K562 (cell line): ENCODE measurements around the gene ALDOB. TPM values are rescaled to one million over a fixed set of nuclear protein-coding genes. Genes with fewer than 3 reads are reported as not detected.

Experiments used
- CAMTA2 ChIP-seq: fragments of 250-450 bp; sonication (Bioruptor Pico); conservative IDR thresholded peaks from 2 replicates; pipeline ENCODE4 v1.5.1; 2022
- GATAD2B ChIP-seq: fragments of 450-650 bp; IDR thresholded peaks from 2 replicates; pipeline ENCODE4 v1.6.1; 2017; ENCODE audit warnings: mild to moderate bottlenecking, borderline replicate concordance
- NONO ChIP-seq, 2 experiments: fragments of 200-400 bp in 1 of 2; fragments of 450-650 bp in 1 of 2; formaldehyde crosslinking in 1 of 2; IDR thresholded peaks; 2 replicates each; pipeline ENCODE4 v1.6.1; 2017; ENCODE audit warnings: low read depth in 2 of 2, mild to moderate bottlenecking in 2 of 2, moderate library complexity in 2 of 2, low read length in 1 of 2
- PML ChIP-seq: IDR thresholded peaks from 2 replicates; pipeline ENCODE4 v1.6.1; 2012; ENCODE audit warnings: low read length, inconsistent platforms
- RHOXF2B ChIP-seq: fragments of 250-450 bp; sonication (Bioruptor Pico); conservative IDR thresholded peaks from 2 replicates; pipeline ENCODE4 v1.5.1; 2021
- SRF ChIP-seq, 2 experiments: fragments of 250-450, 450-650 bp in 1 of 2; sonication (Bioruptor Pico) in 1 of 2; sonication (generic) in 1 of 2; formaldehyde crosslinking; IDR thresholded peaks; 2 replicates each; pipeline versions ENCODE4 v1.5.0 to v1.5.1; 2020 to 2022; ENCODE audit warnings: mild to moderate bottlenecking in 1 of 2, missing genetic modification reagents in 1 of 2
- SRSF9 ChIP-seq: fragments of 200-400 bp; formaldehyde crosslinking; IDR thresholded peaks from 2 replicates; pipeline ENCODE4 v1.6.1; 2017; ENCODE audit warnings: low read depth, low read length, borderline replicate concordance
- ZBTB17 ChIP-seq: fragments of 450-650 bp; formaldehyde crosslinking; IDR thresholded peaks from 2 replicates; pipeline ENCODE4 v1.4.0; 2020; ENCODE audit warnings: mild to moderate bottlenecking
- ZFP36 ChIP-seq: fragments of 150-350 bp; IDR thresholded peaks from 2 replicates; pipeline ENCODE4 v1.6.1; 2018; ENCODE audit warnings: low read length, low read depth; ENCODE audit not compliant: partially characterized antibody
- ZNF184 ChIP-seq: sonication (generic); formaldehyde crosslinking; IDR thresholded peaks from 2 replicates; pipeline ENCODE4 v1.5.0; 2020; ENCODE audit warnings: missing genetic modification reagents
- ZNF274 ChIP-seq: IDR thresholded peaks from 2 replicates; pipeline ENCODE4 v1.6.1; 2011; ENCODE audit warnings: low read depth, mild to moderate bottlenecking, low read length, moderate library complexity, borderline replicate concordance
- polyA plus RNA-seq, 8 experiments: library from polyadenylated mRNA; depleted of rRNA in 4 of 8; stranded (reverse) in 5 of 8; unstranded in 3 of 8; fragments of >200 nt; fragmentation: Nextera tagmentation in 2 of 8; fragmentation: Illumina TruSeq in 1 of 8; extraction: Ambion mirVana in 2 of 8; extraction: Trizol in 1 of 8; gene quantifications; 2 replicates each; pipeline versions ENCODE4 v1.2.1 to v1.2.3, GENCODE V29; 2011 to 2014; ENCODE audit warnings: inconsistent platforms in 1 of 8, missing spikeins in 1 of 8
- total RNA-seq, 7 experiments: library from RNA; depleted of rRNA in 6 of 7; stranded (reverse); fragments of >200 nt in 6 of 7; fragmentation: Illumina TruSeq in 2 of 7; extraction: Trizol in 2 of 7; gene quantifications; 2 replicates each; pipeline versions ENCODE4 v1.2.1 to v1.2.3, GENCODE V29; 2011 to 2021; ENCODE audit warnings: low replicate concordance in 1 of 7
- TF ChIP-seq, protein P1 (sequence below): fragments of 450-650 bp; formaldehyde crosslinking; IDR thresholded peaks from 2 replicates; pipeline ENCODE4 v1.4.0; 2020; ENCODE audit warnings: mild to moderate bottlenecking, moderate library complexity
- TF ChIP-seq, protein P2 (sequence below): sonication (generic); formaldehyde crosslinking; IDR thresholded peaks from 2 replicates; pipeline ENCODE4 v1.8.1; 2023; ENCODE audit warnings: mild to moderate bottlenecking, missing genetic modification reagents
- TF ChIP-seq, protein P3 (sequence below): fragments of 250-450 bp; sonication (Bioruptor Pico); IDR thresholded peaks from 2 replicates; pipeline ENCODE4 v1.5.0; 2021
- TF ChIP-seq, protein P4 (sequence below), 2 experiments: IDR thresholded peaks in 1 of 2; conservative IDR thresholded peaks in 1 of 2; 2 replicates each; pipeline ENCODE4 v1.6.1; 2016; ENCODE audit warnings: low read depth in 2 of 2, mild to moderate bottlenecking in 1 of 2, missing compliant biosample characterization in 1 of 2, missing genetic modification characterization in 1 of 2, moderate library complexity in 1 of 2
- TF ChIP-seq, protein P5 (sequence below): IDR thresholded peaks from 3 replicates; pipeline ENCODE4 v1.6.1; 2011; ENCODE audit warnings: borderline replicate concordance, mild to moderate bottlenecking, moderate library complexity; ENCODE audit not compliant: insufficient read length; ENCODE audit errors: extremely low read depth

The ALDOB gene
- total and polyA plus RNA-seq, 9 of the 15 experiments (the other 6 are each of a cell fraction or from before 2014, with no cell fraction given), result 0.80 TPM; not detected in 8

DNA sequence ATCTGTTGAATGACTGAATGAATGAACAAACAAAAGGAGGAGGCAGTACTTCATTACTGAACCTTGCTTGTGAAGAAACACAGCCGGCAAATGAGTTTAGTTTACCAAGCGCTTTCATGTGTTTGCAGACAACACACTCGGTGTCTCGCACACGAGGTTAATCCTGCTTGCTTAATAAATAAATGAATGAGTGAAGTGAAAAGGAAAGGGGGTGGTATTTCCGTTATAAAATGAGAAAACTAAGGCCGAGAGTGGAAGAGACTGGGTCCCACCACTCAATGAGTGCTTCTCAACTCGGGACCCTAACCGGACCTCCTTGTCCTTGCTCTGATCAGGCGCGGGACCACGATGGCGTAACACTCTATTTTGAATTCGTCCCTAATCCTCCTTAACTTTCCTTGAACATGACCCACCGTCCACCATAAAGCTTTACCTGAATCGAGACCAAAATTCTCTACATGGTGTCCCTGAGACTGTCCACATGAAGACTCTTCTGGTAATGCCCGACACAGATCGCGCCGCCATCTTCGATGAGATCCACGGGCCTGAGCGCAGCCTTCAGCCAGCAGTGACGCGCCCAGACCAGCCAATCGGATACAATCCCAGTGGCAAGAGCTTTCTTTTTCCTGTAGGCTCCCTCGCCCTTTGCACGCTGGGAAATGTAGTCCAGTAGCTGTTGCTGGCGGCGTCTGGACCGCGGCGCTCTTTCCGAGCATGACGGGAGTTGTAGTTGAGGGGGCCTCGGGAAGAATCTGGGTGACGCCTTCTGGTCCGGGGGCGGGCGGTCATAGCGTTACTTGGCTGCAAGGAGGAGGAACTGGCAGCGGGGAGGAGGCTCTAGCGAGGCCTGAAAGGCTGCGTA lies 37.3 kb downstream of the ALDOB start, which contains the start of the genes MRPL50 and ZNF189 (continued):
- TF ChIP-seq, protein P1, sequence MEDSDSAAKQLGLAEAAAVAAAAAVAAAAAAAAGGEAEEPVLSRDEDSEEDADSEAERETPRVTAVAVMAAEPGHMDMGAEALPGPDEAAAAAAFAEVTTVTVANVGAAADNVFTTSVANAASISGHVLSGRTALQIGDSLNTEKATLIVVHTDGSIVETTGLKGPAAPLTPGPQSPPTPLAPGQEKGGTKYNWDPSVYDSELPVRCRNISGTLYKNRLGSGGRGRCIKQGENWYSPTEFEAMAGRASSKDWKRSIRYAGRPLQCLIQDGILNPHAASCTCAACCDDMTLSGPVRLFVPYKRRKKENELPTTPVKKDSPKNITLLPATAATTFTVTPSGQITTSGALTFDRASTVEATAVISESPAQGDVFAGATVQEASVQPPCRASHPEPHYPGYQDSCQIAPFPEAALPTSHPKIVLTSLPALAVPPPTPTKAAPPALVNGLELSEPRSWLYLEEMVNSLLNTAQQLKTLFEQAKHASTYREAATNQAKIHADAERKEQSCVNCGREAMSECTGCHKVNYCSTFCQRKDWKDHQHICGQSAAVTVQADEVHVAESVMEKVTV (CRISPR knock-in tag), result no peak
- TF ChIP-seq, protein P2, sequence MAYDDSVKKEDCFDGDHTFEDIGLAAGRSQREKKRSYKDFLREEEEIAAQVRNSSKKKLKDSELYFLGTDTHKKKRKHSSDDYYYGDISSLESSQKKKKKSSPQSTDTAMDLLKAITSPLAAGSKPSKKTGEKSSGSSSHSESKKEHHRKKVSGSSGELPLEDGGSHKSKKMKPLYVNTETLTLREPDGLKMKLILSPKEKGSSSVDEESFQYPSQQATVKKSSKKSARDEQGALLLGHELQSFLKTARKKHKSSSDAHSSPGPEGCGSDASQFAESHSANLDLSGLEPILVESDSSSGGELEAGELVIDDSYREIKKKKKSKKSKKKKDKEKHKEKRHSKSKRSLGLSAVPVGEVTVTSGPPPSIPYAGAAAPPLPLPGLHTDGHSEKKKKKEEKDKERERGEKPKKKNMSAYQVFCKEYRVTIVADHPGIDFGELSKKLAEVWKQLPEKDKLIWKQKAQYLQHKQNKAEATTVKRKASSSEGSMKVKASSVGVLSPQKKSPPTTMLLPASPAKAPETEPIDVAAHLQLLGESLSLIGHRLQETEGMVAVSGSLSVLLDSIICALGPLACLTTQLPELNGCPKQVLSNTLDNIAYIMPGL, result no peak
- TF ChIP-seq ZFP36 (no peak), ZBTB17 (CRISPR knock-in tag) (peak; percentile 83), NONO (IDR thresholded peaks at IDR 0.05; ENCODE audit: low read depth in 2 of 2, low read length in 1 of 2) (no peak), CAMTA2 (CRISPR knock-in tag) (no peak), SRSF9 (no peak), GATAD2B (no peak), RHOXF2B (CRISPR knock-in tag) (no peak), SRF (CRISPR knock-in tag; IDR thresholded peaks at IDR 0.05) (no peak), ZNF184 (CRISPR knock-in tag) (no peak), PML (peak; percentile 83), ZNF274 (no peak)
- TF ChIP-seq, protein P3, sequence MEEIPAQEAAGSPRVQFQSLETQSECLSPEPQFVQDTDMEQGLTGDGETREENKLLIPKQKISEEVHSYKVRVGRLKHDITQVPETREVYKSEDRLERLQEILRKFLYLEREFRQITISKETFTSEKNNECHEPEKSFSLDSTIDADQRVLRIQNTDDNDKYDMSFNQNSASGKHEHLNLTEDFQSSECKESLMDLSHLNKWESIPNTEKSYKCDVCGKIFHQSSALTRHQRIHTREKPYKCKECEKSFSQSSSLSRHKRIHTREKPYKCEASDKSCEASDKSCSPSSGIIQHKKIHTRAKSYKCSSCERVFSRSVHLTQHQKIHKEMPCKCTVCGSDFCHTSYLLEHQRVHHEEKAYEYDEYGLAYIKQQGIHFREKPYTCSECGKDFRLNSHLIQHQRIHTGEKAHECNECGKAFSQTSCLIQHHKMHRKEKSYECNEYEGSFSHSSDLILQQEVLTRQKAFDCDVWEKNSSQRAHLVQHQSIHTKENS (CRISPR knock-in tag), result no peak
- TF ChIP-seq, protein P4, sequence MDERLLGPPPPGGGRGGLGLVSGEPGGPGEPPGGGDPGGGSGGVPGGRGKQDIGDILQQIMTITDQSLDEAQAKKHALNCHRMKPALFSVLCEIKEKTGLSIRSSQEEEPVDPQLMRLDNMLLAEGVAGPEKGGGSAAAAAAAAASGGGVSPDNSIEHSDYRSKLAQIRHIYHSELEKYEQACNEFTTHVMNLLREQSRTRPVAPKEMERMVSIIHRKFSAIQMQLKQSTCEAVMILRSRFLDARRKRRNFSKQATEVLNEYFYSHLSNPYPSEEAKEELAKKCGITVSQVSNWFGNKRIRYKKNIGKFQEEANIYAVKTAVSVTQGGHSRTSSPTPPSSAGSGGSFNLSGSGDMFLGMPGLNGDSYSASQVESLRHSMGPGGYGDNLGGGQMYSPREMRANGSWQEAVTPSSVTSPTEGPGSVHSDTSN (CRISPR knock-in tag; IDR thresholded peaks at IDR 0.05; ENCODE audit: low read depth), result no peak
- TF ChIP-seq, protein P4 (tag; conservative IDR thresholded peaks at IDR 0.05; ENCODE audit: low read depth), result no peak
- TF ChIP-seq, protein P5, sequence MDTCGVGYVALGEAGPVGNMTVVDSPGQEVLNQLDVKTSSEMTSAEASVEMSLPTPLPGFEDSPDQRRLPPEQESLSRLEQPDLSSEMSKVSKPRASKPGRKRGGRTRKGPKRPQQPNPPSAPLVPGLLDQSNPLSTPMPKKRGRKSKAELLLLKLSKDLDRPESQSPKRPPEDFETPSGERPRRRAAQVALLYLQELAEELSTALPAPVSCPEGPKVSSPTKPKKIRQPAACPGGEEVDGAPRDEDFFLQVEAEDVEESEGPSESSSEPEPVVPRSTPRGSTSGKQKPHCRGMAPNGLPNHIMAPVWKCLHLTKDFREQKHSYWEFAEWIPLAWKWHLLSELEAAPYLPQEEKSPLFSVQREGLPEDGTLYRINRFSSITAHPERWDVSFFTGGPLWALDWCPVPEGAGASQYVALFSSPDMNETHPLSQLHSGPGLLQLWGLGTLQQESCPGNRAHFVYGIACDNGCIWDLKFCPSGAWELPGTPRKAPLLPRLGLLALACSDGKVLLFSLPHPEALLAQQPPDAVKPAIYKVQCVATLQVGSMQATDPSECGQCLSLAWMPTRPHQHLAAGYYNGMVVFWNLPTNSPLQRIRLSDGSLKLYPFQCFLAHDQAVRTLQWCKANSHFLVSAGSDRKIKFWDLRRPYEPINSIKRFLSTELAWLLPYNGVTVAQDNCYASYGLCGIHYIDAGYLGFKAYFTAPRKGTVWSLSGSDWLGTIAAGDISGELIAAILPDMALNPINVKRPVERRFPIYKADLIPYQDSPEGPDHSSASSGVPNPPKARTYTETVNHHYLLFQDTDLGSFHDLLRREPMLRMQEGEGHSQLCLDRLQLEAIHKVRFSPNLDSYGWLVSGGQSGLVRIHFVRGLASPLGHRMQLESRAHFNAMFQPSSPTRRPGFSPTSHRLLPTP, result no peak
